HUES64 (cell line): Measurements from ENCODE around the gene USP7. TPM values are rescaled to one million over a fixed set of nuclear protein-coding genes. Genes with fewer than 3 reads are reported as not detected.

Source experiments
- H3K27ac ChIP-seq: 2 replicates; pipeline ENCODE4 v1.7.0; 2013; ENCODE audit warnings: low read depth, low read length, inconsistent platforms
- H3K27me3 ChIP-seq: 2 replicates; pipeline ENCODE4 v1.6.1; 2013; ENCODE audit warnings: mild to moderate bottlenecking, low read length; ENCODE audit not compliant: insufficient read depth
- H3K36me3 ChIP-seq: 2 replicates; pipeline ENCODE4 v1.6.1; 2013; ENCODE audit warnings: mild to moderate bottlenecking, low read length; ENCODE audit not compliant: insufficient read depth
- H3K4me1 ChIP-seq: 2 replicates; pipeline ENCODE4 v1.6.1; 2013; ENCODE audit warnings: mild to moderate bottlenecking, low read length, moderate library complexity; ENCODE audit not compliant: insufficient read depth
- H3K4me3 ChIP-seq: 2 replicates; pipeline ENCODE4 v1.5.1; 2013; ENCODE audit warnings: mild to moderate bottlenecking, low read length, moderate library complexity
- H3K9ac ChIP-seq: 2 replicates; pipeline ENCODE4 v1.6.1; 2013; ENCODE audit warnings: mild to moderate bottlenecking, low read depth, low read length
- H3K9me3 ChIP-seq: 2 replicates; pipeline ENCODE4 v1.6.1; 2013; ENCODE audit warnings: low read depth, low read length; ENCODE audit not compliant: insufficient read depth
- WGBS: fragments of 150-250, 120-280 bp; methylation state at CpG from one replicate; pipeline ENCODE4 v1.1.7; 2013; ENCODE audit warnings: missing lambda C conversion rate; 5-methylcytosine and 5-hydroxymethylcytosine counted together
- polyA plus RNA-seq, 2 experiments: library from polyadenylated mRNA; stranded (reverse); fragments of 50-300 nt; gene quantifications; one replicate each; pipeline ENCODE4 v1.2.3, GENCODE V29; 2013

Gene USP7
- polyA plus RNA-seq (2013, experiment 1 of 2) = 88.7 TPM
- 83.4 TPM for polyA plus RNA-seq (2013, experiment 2 of 2)

DNA sequence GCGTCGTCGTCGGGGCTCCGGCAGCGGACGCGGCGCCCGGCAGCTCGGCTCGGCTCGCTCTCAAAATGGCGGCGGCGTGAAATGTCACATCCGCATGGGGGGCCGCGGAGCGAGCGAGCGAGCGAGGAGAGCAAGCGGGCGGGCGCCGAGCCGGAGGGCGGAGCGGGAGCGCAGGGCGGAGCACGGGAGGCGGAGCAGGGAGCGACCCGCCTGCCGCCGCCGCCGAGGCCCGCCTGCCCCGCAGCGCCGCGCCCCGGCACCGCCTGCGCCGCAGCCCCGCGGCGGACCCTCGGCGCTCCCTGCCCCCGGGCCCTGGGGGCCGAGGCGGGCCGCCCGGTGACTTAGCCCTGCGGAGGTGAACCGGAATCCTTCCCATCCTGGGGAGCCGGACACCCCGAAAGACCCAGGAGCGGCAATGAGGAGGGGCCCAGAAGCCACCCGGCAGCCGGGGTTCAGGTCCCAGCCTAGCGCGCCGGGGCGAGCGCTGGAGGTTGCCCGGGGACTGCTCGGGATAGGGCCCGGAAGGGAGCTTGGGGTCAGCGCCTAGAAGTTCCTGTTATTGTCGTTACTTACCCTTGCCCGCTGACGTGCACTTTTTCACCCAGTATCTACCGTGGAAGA, at the start of gene USP7:
USP7 (minus strand) TSS at position 86 of the 621 bp plus-strand sequence. CDS start 621 bp downstream, outside the sequence.
- Histone ChIP-seq H3K9ac (peak within 1 kb of the TSS; percentile 77), H3K4me1 (peaks cover 38% of the 10 kb centered on the region), H3K36me3 (no peaks in the 10 kb centered on the region), H3K4me3 (peak within 1 kb of the TSS; percentile 72), H3K27ac (peak within 1 kb of the TSS; percentile 58; the same call in 1 of the 2 replicates), H3K9me3 (no peaks in the 10 kb centered on the region), H3K27me3 (peaks cover 10% of the 10 kb centered on the region)
- WGBS = under 1% methylated on average over 79 of the region's 79 CpGs

DNA sequence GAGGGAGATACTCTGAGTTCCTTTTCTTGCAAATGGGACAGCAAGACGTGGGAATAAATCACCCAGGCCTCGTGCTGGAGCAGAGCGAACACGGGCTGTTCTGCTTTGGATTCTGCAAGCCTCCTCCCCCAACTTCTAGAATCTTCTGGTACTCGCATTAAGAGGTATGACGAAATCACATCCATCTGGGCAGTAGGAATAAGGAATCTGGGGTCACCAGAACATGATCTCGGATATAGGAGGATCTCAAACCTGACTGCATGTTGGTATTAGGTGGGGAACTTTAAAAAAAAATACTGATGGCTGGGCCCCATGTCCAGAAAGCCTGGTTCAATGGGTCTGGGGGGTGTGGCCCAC, 49.8 kb upstream of the USP7 start:
- Histone ChIP-seq H3K27ac (no peak overlapping the region), H3K4me3 (peak overlapping the region; percentile 7; the same call in 1 of the 2 replicates), H3K27me3 (no peaks in the 10 kb centered on the region), H3K36me3 (no peaks in the 10 kb centered on the region), H3K9ac (no peak overlapping the region), H3K4me1 (no peaks in the 10 kb centered on the region), H3K9me3 (peaks cover 7% of the 10 kb centered on the region; the same call in 1 of the 2 replicates)
- 64% methylated on average over 7 of the region's 7 CpGs for WGBS

DNA sequence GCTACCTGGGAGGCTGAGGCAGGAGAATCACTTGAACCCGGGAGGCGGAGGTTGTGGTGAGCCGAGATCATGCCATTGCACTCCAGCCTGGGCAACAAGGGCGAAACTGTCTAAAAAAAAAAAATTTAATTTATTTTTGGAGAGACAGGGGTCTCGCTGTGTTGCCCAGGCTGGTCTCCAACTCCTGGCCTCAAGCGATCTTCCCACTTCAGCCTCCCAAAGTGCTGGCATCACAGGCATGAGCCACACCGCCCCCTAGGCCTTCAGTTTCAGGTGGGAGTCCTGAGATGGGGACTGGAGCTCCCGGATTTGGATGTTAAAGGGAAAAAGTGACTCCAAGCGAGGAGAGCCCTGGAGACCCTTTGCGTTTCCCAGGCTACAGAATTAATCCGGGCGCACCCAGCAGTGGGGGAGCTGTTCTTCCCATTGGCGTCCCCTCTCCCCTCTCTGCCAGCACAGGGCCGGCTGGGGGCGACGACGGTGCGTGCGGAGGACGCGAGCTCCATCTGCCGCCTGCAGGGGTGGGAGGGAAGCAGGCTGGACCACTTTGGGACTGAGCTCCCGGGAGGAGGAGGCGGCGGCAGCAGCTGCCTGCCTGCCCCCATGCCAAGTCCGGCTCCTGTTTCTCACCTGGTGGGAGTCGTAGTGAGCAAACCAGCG, 49.3 kb upstream of the USP7 start:
- 26% methylated on average over 28 of the region's 28 CpGs for WGBS
- Histone ChIP-seq H3K4me3 (peak overlapping the region; percentile 7; the same call in 1 of the 2 replicates), H3K27me3 (no peaks in the 10 kb centered on the region)

DNA sequence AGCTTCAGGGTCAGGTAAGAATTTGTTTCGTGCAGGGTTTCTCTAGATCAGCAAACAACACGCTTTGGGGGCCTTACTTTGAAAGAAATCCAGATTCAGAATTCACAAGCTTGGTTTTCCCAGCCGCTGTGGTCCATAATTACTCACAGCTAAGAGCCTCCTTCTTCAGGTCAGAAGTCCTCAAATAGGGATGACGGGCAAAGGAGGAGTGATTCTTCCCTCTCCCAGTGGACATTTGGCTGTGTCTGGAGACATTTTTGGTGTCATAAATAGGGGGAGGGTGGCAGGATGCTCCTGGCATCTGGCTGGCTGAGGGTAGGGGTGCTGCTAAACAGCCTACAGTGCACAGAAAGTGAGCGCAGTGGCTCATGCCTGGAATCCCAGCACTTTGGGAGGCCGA, 48.6 kb upstream of the USP7 start:
- H3K9ac ChIP-seq = no peak overlapping the region
- no peaks in the 10 kb centered on the region for H3K27me3 ChIP-seq
- 88% methylated on average over 6 of the region's 6 CpGs for WGBS
- H3K9me3 ChIP-seq = peaks cover 7% of the 10 kb centered on the region; the same call in 1 of the 2 replicates
- H3K4me3 ChIP-seq = no peak overlapping the region
- H3K4me1 ChIP-seq = no peaks in the 10 kb centered on the region
- no peaks in the 10 kb centered on the region for H3K36me3 ChIP-seq
- H3K27ac ChIP-seq = no peak overlapping the region

More for the DNA sequence above, 49.3 kb upstream of the USP7 start:
- H3K9me3 ChIP-seq = peaks cover 7% of the 10 kb centered on the region; the same call in 1 of the 2 replicates
- H3K4me1 ChIP-seq = no peaks in the 10 kb centered on the region
- H3K36me3 ChIP-seq = no peaks in the 10 kb centered on the region
- H3K9ac ChIP-seq = no peak overlapping the region
- H3K27ac ChIP-seq = no peak overlapping the region

DNA sequence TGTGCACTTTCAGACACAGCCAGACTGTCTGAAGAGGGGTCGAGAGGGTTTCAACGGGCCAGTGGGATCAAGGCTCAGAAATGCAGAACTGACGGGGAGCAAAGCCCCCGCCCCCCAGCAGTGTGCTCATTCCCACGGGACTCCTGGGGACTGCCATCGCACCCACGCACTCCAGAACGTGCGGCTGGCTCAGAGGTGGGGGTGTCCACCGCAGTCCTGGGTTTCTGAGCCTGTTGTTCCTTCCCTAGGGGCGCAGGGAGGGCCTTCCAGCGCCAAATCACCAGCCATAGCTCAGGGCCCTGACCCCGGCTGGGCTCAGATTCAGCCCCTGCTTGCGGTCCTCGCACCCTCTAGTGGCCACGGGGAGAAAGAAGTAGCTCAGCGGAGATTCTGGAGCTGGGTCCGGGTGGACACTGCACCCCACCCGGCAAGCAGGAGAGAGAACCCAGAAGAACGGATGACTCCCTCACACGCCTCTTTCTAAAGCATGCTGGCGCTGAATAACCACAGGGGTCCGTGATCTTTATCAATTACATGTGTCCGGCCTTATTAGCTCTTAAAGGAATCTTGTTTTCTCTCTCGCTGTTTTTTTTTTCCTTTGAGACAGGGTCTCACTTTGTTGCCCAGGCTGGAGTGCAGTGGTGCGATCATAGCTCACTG, 45.0 kb upstream of the USP7 start:
- WGBS = 23% methylated on average over 26 of the region's 26 CpGs
- Histone ChIP-seq H3K36me3 (no peaks in the 10 kb centered on the region), H3K27me3 (no peaks in the 10 kb centered on the region), H3K27ac (no peak overlapping the region), H3K4me3 (no peak overlapping the region), H3K9me3 (no peaks in the 10 kb centered on the region), H3K4me1 (no peaks in the 10 kb centered on the region), H3K9ac (no peak overlapping the region)

DNA sequence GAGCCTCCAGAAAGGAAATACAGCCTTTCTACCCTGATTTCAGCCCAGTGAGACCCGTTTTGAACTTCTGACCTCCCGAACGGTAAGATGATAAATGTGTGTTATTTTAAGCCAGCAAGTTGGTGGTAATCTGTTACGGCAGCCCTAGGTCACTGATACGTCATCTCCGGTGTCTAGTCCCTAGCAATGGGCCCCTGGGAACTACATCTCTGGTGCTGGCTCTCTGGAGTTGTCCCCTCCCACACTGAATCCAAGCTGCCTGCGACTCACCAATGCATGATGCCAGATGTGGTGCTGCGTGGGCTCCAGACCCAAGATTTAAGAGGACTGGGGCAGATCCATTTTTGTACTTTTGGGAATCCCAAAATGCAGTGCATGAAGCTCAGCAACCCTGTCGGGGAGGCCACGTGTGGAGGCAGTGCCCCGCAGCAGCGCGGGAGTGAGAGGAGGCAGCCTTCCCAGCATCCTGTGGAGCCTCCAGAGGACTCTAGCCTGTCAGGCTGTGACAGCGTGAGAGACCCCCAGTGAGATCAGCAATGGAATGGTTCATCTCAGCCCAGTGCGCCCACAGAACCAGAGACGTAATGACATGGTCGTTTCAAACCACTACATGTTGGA, 43.6 kb upstream of the USP7 start:
- Histone ChIP-seq H3K4me3 (no peak overlapping the region), H3K9ac (no peak overlapping the region), H3K36me3 (no peaks in the 10 kb centered on the region), H3K27me3 (no peaks in the 10 kb centered on the region), H3K27ac (no peak overlapping the region), H3K4me1 (no peaks in the 10 kb centered on the region), H3K9me3 (no peaks in the 10 kb centered on the region)
- WGBS = 90% methylated on average over 17 of the region's 17 CpGs

DNA sequence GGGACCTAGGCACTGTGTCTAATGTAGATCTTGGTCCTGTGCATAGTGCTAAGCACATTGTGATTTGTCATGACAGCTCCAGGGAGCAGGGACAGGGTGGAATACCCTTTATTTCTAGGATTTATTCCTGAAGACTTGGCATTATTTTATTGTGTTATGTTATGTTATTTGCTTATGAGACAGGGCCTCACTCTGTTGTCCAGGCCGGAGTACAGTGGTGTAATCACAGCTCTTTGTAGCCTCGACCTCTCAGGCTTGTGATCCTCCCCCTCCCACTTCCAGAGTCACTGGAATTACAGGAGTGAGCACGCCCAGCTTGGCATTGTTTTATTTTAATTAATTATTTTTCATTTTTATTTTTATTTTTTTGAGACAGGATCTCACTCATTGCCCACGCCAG, 40.5 kb upstream of the USP7 start:
- Histone ChIP-seq H3K27ac (no peak overlapping the region), H3K9me3 (no peaks in the 10 kb centered on the region), H3K4me1 (no peaks in the 10 kb centered on the region), H3K36me3 (no peaks in the 10 kb centered on the region), H3K4me3 (no peak overlapping the region), H3K9ac (no peak overlapping the region), H3K27me3 (no peaks in the 10 kb centered on the region)
- 93% methylated on average over 3 of the region's 4 CpGs for WGBS

DNA sequence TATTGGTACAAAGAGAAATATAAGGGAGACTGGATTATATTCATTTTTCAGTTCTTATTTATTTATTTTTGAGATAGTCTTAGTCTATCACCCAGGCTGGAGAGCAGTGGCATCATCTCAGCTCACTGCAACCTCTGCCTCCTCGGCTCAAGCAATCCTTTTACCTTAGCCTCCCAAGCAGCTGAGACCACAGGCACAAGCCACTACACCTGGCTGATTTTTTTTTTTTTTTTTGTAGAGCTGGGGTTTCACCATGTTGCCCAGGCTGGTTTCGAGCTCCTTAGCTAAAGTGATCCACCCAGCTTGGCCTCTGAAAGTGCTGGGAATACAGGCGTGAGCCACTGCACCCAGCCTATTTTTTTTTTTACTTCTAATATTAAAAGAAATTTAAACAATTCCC, 40.1 kb upstream of the USP7 start:
- 95% methylated on average over 3 of the region's 3 CpGs for WGBS
- no peaks in the 10 kb centered on the region for H3K9me3 ChIP-seq
- H3K4me3 ChIP-seq = no peak overlapping the region
- H3K4me1 ChIP-seq = no peaks in the 10 kb centered on the region
- no peaks in the 10 kb centered on the region for H3K36me3 ChIP-seq
- H3K27ac ChIP-seq = no peak overlapping the region
- no peaks in the 10 kb centered on the region for H3K27me3 ChIP-seq
- H3K9ac ChIP-seq = no peak overlapping the region

DNA sequence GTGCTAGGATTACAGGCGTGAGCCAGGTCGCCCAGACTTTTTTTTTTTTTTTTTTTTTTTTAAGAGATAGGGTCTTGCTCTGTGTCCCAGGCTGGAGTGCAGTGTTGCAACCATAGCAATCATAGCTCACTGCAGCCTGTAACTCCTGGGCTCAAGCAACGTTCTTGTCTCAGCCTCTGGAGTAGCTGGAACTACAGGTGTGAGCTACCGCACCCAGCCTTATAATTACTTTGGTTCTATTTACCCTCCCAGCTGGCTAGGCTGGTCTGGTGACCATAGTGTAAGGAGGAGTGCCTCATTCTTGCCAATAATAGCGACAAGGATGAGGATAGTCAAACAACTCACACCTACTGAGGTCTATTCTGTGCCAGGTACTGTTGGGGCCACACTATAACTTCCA, 39.6 kb upstream of the USP7 start:
- 94% methylated on average over 5 of the region's 5 CpGs for WGBS

DNA sequence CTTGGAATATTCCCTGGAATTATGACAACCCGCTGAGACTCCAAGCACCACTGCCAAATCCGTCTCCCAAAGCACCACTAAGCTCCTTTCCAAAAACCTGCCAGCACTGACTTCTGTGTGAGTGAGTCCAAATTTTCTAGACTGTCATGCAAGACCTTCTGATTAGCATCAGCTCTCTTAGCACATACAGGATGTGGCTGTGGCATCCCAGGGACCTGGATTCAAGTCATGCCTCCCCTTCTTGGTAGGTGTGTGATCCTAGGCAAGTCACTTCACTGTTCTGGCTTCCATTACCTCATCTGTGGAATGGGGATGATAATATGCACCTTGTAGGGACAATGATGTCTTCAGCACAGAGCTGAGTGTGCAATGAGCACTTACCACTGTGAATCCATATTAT, 38.3 kb upstream of the USP7 start:
- H3K4me3 ChIP-seq = no peak overlapping the region
- WGBS = 97% methylated on average over 2 of the region's 2 CpGs
- no peaks in the 10 kb centered on the region for H3K4me1 ChIP-seq
- no peaks in the 10 kb centered on the region for H3K36me3 ChIP-seq
- H3K27me3 ChIP-seq = no peaks in the 10 kb centered on the region
- no peaks in the 10 kb centered on the region for H3K9me3 ChIP-seq
- H3K27ac ChIP-seq = no peak overlapping the region
- H3K9ac ChIP-seq = no peak overlapping the region

More for the DNA sequence above, 39.6 kb upstream of the USP7 start:
- H3K27ac ChIP-seq = no peak overlapping the region
- no peak overlapping the region for H3K4me3 ChIP-seq
- H3K4me1 ChIP-seq = no peaks in the 10 kb centered on the region
- H3K9me3 ChIP-seq = no peaks in the 10 kb centered on the region
- H3K27me3 ChIP-seq = no peaks in the 10 kb centered on the region
- H3K36me3 ChIP-seq = no peaks in the 10 kb centered on the region
- no peak overlapping the region for H3K9ac ChIP-seq

DNA sequence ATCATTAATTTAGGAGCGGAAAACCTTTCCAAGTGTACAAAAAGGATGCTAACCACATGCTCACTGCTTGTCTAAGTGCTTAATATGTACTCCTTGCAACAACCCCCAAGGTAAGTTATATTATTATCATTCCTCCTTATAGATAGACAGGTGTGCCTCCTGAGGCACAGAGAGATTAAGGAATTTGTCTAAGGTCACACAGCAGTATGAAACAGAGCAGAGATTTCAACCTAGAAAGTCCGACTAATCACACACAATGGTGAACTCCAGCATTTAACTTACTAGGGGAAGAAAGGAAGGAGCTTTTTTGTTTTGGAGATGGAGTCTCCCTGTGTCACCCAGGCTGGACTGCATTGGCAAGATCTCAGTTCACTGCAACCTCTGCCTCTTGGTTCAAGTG, 37.0 kb upstream of the USP7 start:
- no peaks in the 10 kb centered on the region for H3K27me3 ChIP-seq

More for the DNA sequence above, 37.0 kb upstream of the USP7 start:
- Histone ChIP-seq H3K9me3 (no peaks in the 10 kb centered on the region), H3K9ac (no peak overlapping the region), H3K4me1 (no peaks in the 10 kb centered on the region), H3K27ac (no peak overlapping the region), H3K4me3 (no peak overlapping the region), H3K36me3 (no peaks in the 10 kb centered on the region)
- WGBS = 89% methylated on average over 2 of the region's 2 CpGs
